Tibial nerve (tissue), 4 donors: Measurements from ENCODE around the gene TUSC2. TPM values are rescaled to one million over a fixed set of nuclear protein-coding genes. Genes with fewer than 3 reads are reported as not detected.

Experiments used
- DNase-seq, 2 donors: peaks; one replicate each; pipeline ENCODE4 v3.0.0-alpha.2; 2019; ENCODE audit warnings: low spot score in 2 of 2
- H3K27ac ChIP-seq, 4 donors: fragments of 200-600 bp; sonication (generic) in 3 of 4; one replicate each; pipeline ENCODE4 v1.5.1; 2017 to 2019; ENCODE audit warnings: mild to moderate bottlenecking in 1 of 4
- H3K27me3 ChIP-seq, 2 donors: fragments of 200-600 bp; sonication (generic) in 1 of 2; one replicate each; pipeline versions ENCODE4 v1.5.1 to v1.6.0; 2017 to 2019
- H3K36me3 ChIP-seq, 3 donors: fragments of 200-600 bp; sonication (generic); one replicate each; pipeline ENCODE4 v1.5.1; 2018 to 2019
- H3K4me1 ChIP-seq, 4 donors: fragments of 200-600 bp; sonication (generic) in 3 of 4; one replicate each; pipeline ENCODE4 v1.5.1; 2017 to 2019
- H3K4me3 ChIP-seq, 4 donors: fragments of 200-600 bp; sonication (generic) in 3 of 4; one replicate each; pipeline ENCODE4 v1.5.1; 2017 to 2019; ENCODE audit warnings: mild to moderate bottlenecking in 1 of 4, moderate library complexity in 1 of 4
- H3K9me3 ChIP-seq, 4 donors: fragments of 200-600 bp; sonication (generic) in 3 of 4; one replicate each; pipeline ENCODE4 v1.5.1; 2017 to 2019
- CTCF ChIP-seq, 5 experiments: fragments of 200-600 bp in 3 of 5; fragments of 450-650 bp in 2 of 5; sonication (generic) in 3 of 5; IDR thresholded peaks; one replicate each; pipeline ENCODE4 v1.5.1; 2016 to 2019; ENCODE audit warnings: antibody characterized with exemption in 5 of 5, mild to moderate bottlenecking in 3 of 5, moderate library complexity in 2 of 5
- EP300 ChIP-seq, 2 donors: sonication (generic); formaldehyde crosslinking; IDR thresholded peaks; one replicate each; pipeline ENCODE4 v1.6.1; 2017; ENCODE audit warnings: antibody characterized with exemption in 2 of 2, mild to moderate bottlenecking in 1 of 2
- POLR2A ChIP-seq, 2 donors: fragments of 450-650 bp; IDR thresholded peaks; one replicate each; pipeline ENCODE4 v1.6.1; 2017; ENCODE audit warnings: antibody characterized with exemption in 2 of 2, mild to moderate bottlenecking in 2 of 2, moderate library complexity in 2 of 2
- WGBS, 2 donors: methylation state at CpG; one replicate each; pipeline ENCODE4 v1.1.5; 2018; 5-methylcytosine and 5-hydroxymethylcytosine counted together
- total RNA-seq, 4 donors: library from RNA; depleted of rRNA; stranded (reverse); fragments of >200 nt; gene quantifications; one replicate each; pipeline ENCODE4 v1.1.0, GENCODE V29; 2016

TUSC2 gene
- total RNA-seq, 4 donors from 2014 or later = 19.0 to 31.9 (median 20.8) TPM

GRCh38 chr3:50298836-50299637 is 29.0 kb downstream of the TUSC2 start, which contains the start of the genes HYAL3 and NAA80:
TSS of gene HYAL3 (minus strand) at chr3:50299405. CDS start at chr3:50295602, 3,803 bp downstream.
TSS of gene NAA80 (minus strand) at chr3:50299405. CDS start at chr3:50297463, 1,942 bp downstream.
- Histone ChIP-seq H3K9me3 (no peaks in the 10 kb centered on the region), H3K36me3 (peaks cover 0 to 16% (median 0%) of the 10 kb centered on the region in 3 donors), H3K27me3 (no peaks in the 10 kb centered on the region), H3K27ac (peak within 1 kb of the TSS; percentile 93 to 98 (median 96)), H3K4me1 (peaks cover 0 to 59% (median 40%) of the 10 kb centered on the region in 4 donors), H3K4me3 (peak within 1 kb of the TSS; percentile 42 to 82 (median 74))
- TF ChIP-seq CTCF (IDR thresholded peaks at IDR 0.05) (peak; percentile 13 to 89 (median 33)), POLR2A (IDR thresholded peaks at IDR 0.05) (peak; percentile 87 to 98), EP300 (IDR thresholded peaks at IDR 0.05) (peak; percentile 81 to 97)
- 0 to 1% methylated on average over 34 to 40 of the region's 61 CpGs for WGBS, 2 donors
- peak; percentile 99 for DNase-seq

GRCh38 chr3:50297896-50298725 is 29.9 kb downstream of the TUSC2 start:
- Histone ChIP-seq H3K9me3 (no peaks in the 10 kb centered on the region), H3K4me1 (peaks cover 0 to 54% (median 38%) of the 10 kb centered on the region in 4 donors), H3K27ac (peak overlapping the region; percentile 93 to 98 (median 96)), H3K4me3 (peak overlapping the region; percentile 42 to 82 (median 74)), H3K36me3 (peaks cover 0 to 16% (median 0%) of the 10 kb centered on the region in 3 donors), H3K27me3 (no peaks in the 10 kb centered on the region)
- no peak for DNase-seq
- 39 to 49% methylated on average over 9 of the region's 9 CpGs for WGBS, 2 donors
- TF ChIP-seq CTCF (IDR thresholded peaks at IDR 0.05) (peak in 2 of 5 experiments; percentile 13 to 17), POLR2A (IDR thresholded peaks at IDR 0.05) (no peak)

- 78 to 100% methylated on average over 2 of the region's 2 CpGs for WGBS, 2 donors
- H3K4me3 ChIP-seq = no peak overlapping the region
- H3K27ac ChIP-seq = no peak overlapping the region
- no peaks in the 10 kb centered on the region for H3K9me3 ChIP-seq
- peaks cover 0 to 16% (median 0%) of the 10 kb centered on the region in 3 donors for H3K36me3 ChIP-seq
- no peaks in the 10 kb centered on the region for H3K27me3 ChIP-seq
- TF ChIP-seq CTCF (IDR thresholded peaks at IDR 0.05) = no peak
- TF ChIP-seq EP300 (IDR thresholded peaks at IDR 0.05) = no peak
- no peak for TF ChIP-seq POLR2A (IDR thresholded peaks at IDR 0.05)
- no peak for DNase-seq
- peaks cover 0 to 53% (median 37%) of the 10 kb centered on the region in 4 donors for H3K4me1 ChIP-seq
These were observed 30.6 kb downstream of the TUSC2 start for GRCh38 chr3:50297384-50297775.

GRCh38 chr3:50296721-50297383 is 31.2 kb downstream of the TUSC2 start:
- Histone ChIP-seq H3K4me1 (peaks cover 0 to 49% (median 35%) of the 10 kb centered on the region in 4 donors), H3K4me3 (no peak overlapping the region), H3K9me3 (no peaks in the 10 kb centered on the region), H3K27me3 (no peaks in the 10 kb centered on the region), H3K36me3 (peaks cover 0 to 16% (median 0%) of the 10 kb centered on the region in 3 donors), H3K27ac (peak overlapping the region in 1 of 4 donors; percentile 13)
- DNase-seq = no peak
- 92 to 95% methylated on average over 11 to 16 of the region's 18 CpGs for WGBS, 2 donors
- TF ChIP-seq CTCF (IDR thresholded peaks at IDR 0.05) (no peak), POLR2A (IDR thresholded peaks at IDR 0.05) (no peak), EP300 (IDR thresholded peaks at IDR 0.05) (no peak)
